B cell (primary cell): ENCODE measurements around the gene PRIM1.

ENCODE experiments used
- EZH2 ChIP-seq: IDR thresholded peaks from 2 replicates; pipeline ENCODE4 v1.6.1; 2012; ENCODE audit warnings: borderline replicate concordance, low read depth, mild to moderate bottlenecking, moderate library complexity, low read length; ENCODE audit not compliant: insufficient read depth, poor library complexity, severe bottlenecking
- TF ChIP-seq, protein P1 (sequence below): fragments of 200-600 bp; IDR thresholded peaks from one replicate; pipeline ENCODE4 v1.8.0; 2022; ENCODE audit warnings: antibody characterized with exemption, mild to moderate bottlenecking

GRCh38 chr12:56763753-56764657 lies 11.9 kb upstream of the PRIM1 start:
- TF ChIP-seq, protein P1, sequence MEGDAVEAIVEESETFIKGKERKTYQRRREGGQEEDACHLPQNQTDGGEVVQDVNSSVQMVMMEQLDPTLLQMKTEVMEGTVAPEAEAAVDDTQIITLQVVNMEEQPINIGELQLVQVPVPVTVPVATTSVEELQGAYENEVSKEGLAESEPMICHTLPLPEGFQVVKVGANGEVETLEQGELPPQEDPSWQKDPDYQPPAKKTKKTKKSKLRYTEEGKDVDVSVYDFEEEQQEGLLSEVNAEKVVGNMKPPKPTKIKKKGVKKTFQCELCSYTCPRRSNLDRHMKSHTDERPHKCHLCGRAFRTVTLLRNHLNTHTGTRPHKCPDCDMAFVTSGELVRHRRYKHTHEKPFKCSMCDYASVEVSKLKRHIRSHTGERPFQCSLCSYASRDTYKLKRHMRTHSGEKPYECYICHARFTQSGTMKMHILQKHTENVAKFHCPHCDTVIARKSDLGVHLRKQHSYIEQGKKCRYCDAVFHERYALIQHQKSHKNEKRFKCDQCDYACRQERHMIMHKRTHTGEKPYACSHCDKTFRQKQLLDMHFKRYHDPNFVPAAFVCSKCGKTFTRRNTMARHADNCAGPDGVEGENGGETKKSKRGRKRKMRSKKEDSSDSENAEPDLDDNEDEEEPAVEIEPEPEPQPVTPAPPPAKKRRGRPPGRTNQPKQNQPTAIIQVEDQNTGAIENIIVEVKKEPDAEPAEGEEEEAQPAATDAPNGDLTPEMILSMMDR: no peak
- no peak for TF ChIP-seq EZH2
